Smooth muscle cell (in vitro differentiated cells): ENCODE measurements around the gene PSIP1. TPM values are rescaled to one million over a fixed set of nuclear protein-coding genes. Genes with fewer than 3 reads are reported as not detected.
"Not testable (repeated sequence)": the region's sequence is repeated elsewhere in the genome, so short reads cannot be mapped to it uniquely, and the experiment has no call there.

ENCODE experiments used
- DNase-seq: peaks from one replicate; lab custom pipeline; 2025; ENCODE audit not compliant: unreplicated experiment; lab: John Stamatoyannopoulos, UW
- H2AFZ ChIP-seq: fragments of 200-600 bp; sonication (generic); 2 replicates; pipeline ENCODE4 v1.6.0; 2016; ENCODE audit warnings: antibody characterized with exemption, low read depth, mild to moderate bottlenecking
- H3F3A ChIP-seq: fragments of 200-600 bp; sonication (generic); 2 replicates; pipeline ENCODE4 v1.6.0; 2017; ENCODE audit warnings: antibody characterized with exemption, low read depth
- H3K27ac ChIP-seq: fragments of 200-600 bp; sonication (generic); 2 replicates; pipeline ENCODE4 v1.5.1; 2016; ENCODE audit warnings: low read depth, mild to moderate bottlenecking
- H3K27me3 ChIP-seq: fragments of 200-600 bp; sonication (generic); 2 replicates; pipeline ENCODE4 v1.6.1; 2016; ENCODE audit warnings: low read depth, mild to moderate bottlenecking
- H3K36me3 ChIP-seq: fragments of 200-600 bp; sonication (generic); 2 replicates; pipeline ENCODE4 v1.5.1; 2016; ENCODE audit warnings: low read depth
- H3K4me1 ChIP-seq: fragments of 200-600 bp; sonication (generic); 2 replicates; pipeline ENCODE4 v1.5.1; 2016; ENCODE audit warnings: low read depth
- H3K4me2 ChIP-seq: fragments of 200-600 bp; sonication (generic); 2 replicates; pipeline ENCODE4 v1.6.0; 2016; ENCODE audit warnings: mild to moderate bottlenecking
- H3K4me3 ChIP-seq: fragments of 200-600 bp; sonication (generic); 2 replicates; pipeline ENCODE4 v1.5.1; 2016; ENCODE audit warnings: mild to moderate bottlenecking
- H3K79me2 ChIP-seq: fragments of 200-600 bp; sonication (generic); 2 replicates; pipeline ENCODE4 v1.6.0; 2016; ENCODE audit warnings: low read depth, mild to moderate bottlenecking
- H3K9ac ChIP-seq: fragments of 200-600 bp; sonication (generic); 2 replicates; pipeline ENCODE4 v1.6.0; 2016; ENCODE audit warnings: low read depth
- H3K9me3 ChIP-seq: fragments of 200-600 bp; sonication (generic); replicated peaks from 2 replicates; pipeline ENCODE4 v1.5.1; 2016; ENCODE audit warnings: low read depth
- H4K20me1 ChIP-seq: fragments of 200-600 bp; sonication (generic); 2 replicates; pipeline ENCODE4 v1.6.0; 2016; ENCODE audit warnings: low read depth
- WGBS: methylation state at CpG from one replicate; pipeline ENCODE4 v1.1.7; 2016; ENCODE audit warnings: low lambda C conversion rate; 5-methylcytosine and 5-hydroxymethylcytosine counted together
- polyA plus RNA-seq: library from polyadenylated mRNA; unstranded; fragments of >200 nt; fragmentation: Nextera tagmentation; extraction: Ambion mirVana; gene quantifications from 2 replicates; pipeline ENCODE4 v1.2.1, GENCODE V29; 2016
- total RNA-seq: library from RNA; depleted of rRNA; stranded (reverse); fragments of >200 nt; gene quantifications from 2 replicates; pipeline ENCODE4 v1.2.3, GENCODE V29; 2014
- TF ChIP-seq, protein P1 (sequence below): fragments of 200-600 bp; sonication (generic); IDR thresholded peaks from 2 replicates; pipeline ENCODE4 v1.5.1; 2017; ENCODE audit warnings: borderline replicate concordance, mild to moderate bottlenecking, antibody characterized with exemption; ENCODE audit not compliant: insufficient read depth, poor library complexity, severe bottlenecking

PSIP1 gene
- total and polyA plus RNA-seq, 2 experiments from 2014 or later, result 25.1 to 31.9 TPM

DNA sequence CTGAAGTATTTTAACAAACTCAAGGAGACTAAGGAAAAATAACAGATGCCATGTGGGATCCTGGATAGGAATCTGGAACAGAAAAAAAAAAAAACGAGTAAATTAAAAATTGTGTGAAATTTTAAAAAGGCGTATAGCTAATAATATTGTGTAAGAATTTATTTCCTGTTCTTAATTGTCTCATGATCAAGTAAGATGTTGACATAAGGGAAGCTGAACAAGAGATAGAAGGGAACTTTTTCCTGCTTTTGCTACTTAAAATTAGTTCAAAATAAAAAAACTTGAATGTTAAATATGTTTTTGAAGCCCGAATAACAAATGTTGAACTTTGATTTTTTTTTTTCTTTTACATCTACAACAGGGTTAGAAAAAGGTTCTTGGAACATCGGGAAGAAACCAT is 77.6 kb downstream of the PSIP1 start:
- H3K4me3 ChIP-seq, result no peak overlapping the region
- WGBS, result 95% methylated on average over 4 of the region's 4 CpGs
- H3K9me3 ChIP-seq, result no peaks in the 10 kb centered on the region
- no peak overlapping the region for H3K4me2 ChIP-seq
- H2AFZ ChIP-seq, result no peak overlapping the region
- no peak overlapping the region for H3K27ac ChIP-seq
- no peaks in the 10 kb centered on the region for H3K4me1 ChIP-seq
- H3K9ac ChIP-seq, result no peak overlapping the region
- H4K20me1 ChIP-seq, result peaks cover 93% of the 10 kb centered on the region
- DNase-seq, result no peak
- H3F3A ChIP-seq, result no peaks in the 10 kb centered on the region
- peaks cover 26% of the 10 kb centered on the region for H3K36me3 ChIP-seq
- H3K27me3 ChIP-seq, result no peaks in the 10 kb centered on the region
- TF ChIP-seq, protein P1, sequence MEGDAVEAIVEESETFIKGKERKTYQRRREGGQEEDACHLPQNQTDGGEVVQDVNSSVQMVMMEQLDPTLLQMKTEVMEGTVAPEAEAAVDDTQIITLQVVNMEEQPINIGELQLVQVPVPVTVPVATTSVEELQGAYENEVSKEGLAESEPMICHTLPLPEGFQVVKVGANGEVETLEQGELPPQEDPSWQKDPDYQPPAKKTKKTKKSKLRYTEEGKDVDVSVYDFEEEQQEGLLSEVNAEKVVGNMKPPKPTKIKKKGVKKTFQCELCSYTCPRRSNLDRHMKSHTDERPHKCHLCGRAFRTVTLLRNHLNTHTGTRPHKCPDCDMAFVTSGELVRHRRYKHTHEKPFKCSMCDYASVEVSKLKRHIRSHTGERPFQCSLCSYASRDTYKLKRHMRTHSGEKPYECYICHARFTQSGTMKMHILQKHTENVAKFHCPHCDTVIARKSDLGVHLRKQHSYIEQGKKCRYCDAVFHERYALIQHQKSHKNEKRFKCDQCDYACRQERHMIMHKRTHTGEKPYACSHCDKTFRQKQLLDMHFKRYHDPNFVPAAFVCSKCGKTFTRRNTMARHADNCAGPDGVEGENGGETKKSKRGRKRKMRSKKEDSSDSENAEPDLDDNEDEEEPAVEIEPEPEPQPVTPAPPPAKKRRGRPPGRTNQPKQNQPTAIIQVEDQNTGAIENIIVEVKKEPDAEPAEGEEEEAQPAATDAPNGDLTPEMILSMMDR, result no peak
- peaks cover 84% of the 10 kb centered on the region for H3K79me2 ChIP-seq

DNA sequence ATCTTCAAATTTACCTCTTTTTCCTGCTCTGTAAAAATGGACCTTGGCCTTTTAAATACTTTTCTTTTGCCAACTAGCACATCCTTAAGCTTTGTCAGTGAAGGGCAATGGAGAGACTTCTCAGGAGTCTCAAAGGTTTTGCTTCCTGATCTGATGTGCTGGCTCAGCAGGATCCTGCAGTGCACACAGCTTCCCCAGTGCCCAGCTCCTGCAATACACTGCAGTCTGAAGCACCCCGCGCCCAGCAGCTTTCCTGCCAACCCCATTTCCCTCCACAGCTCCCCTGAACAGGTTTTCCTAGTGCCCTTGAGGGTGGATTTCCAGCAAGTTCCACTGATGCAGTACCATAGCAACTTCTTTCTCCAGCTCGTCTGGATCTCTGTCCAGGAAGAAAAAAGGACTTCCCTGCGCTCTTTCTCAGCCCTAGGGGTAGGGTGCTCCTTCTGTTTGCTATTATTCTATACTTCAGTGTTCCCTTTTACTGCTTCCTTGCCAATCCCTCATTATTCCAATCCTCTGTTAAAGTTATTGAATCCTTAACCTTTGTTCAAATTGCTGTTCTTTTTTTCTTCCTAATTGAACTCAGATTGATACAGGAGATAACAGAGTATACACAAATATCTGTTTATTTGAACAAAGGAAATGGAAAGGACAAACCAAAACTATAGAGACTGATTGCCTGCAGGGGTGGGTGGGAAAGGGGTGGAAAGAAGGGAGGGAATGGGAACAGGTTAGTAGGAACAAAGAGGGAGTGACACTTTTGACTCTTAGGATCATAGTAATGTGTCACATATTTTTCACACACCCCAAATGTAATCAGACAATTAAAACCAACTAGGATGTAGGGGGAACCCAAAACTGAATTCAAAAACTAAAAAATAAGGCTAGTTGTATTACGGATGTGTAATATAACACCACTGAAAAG is 79.6 kb downstream of the PSIP1 start:
- Histone ChIP-seq H3K27me3 (no peaks in the 10 kb centered on the region), H3K79me2 (peaks cover 84% of the 10 kb centered on the region), H3F3A (no peaks in the 10 kb centered on the region), H3K9ac (no peak overlapping the region), H2AFZ (no peak overlapping the region), H3K4me2 (no peak overlapping the region), H3K9me3 (no peaks in the 10 kb centered on the region), H3K36me3 (peaks cover 20% of the 10 kb centered on the region), H3K27ac (no peak overlapping the region), H3K4me3 (no peak overlapping the region), H4K20me1 (peaks cover 91% of the 10 kb centered on the region), H3K4me1 (no peaks in the 10 kb centered on the region)
- no peak for DNase-seq
- 68% methylated on average over 5 of the region's 5 CpGs for WGBS
- TF ChIP-seq, protein P1, result no peak

DNA sequence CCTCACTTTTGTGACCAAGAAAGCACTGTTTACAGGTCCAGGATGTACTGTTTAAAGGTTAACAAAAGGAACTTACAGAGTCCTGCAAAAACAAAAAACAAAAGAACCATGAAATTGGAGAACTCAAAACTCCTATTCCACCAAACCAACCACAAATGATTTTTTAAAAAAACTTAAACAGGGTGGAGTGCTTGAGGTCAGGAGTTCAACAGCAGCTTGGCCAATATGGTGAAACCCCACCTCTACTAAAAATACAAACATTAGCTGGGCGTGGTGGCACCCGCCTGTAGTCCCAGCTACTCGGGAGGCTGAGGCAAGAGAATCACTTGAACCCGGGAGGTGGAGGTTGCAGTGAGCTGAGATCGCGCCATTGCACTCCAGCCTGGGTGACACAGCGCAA is 83.1 kb downstream of the PSIP1 start:
- H3K79me2 ChIP-seq, result peaks cover 95% of the 10 kb centered on the region
- not testable (repeated sequence) for H3K27me3 ChIP-seq, H3K36me3 ChIP-seq, H3K27ac ChIP-seq, DNase-seq, H3K4me3 ChIP-seq, H3K9me3 ChIP-seq, H3K9ac ChIP-seq, H3F3A ChIP-seq, H2AFZ ChIP-seq, H3K4me2 ChIP-seq
- H3K4me1 ChIP-seq, result peaks cover 11% of the 10 kb centered on the region
- WGBS, result over 99% methylated on average over 7 of the region's 7 CpGs
- peaks cover 85% of the 10 kb centered on the region for H4K20me1 ChIP-seq

DNA sequence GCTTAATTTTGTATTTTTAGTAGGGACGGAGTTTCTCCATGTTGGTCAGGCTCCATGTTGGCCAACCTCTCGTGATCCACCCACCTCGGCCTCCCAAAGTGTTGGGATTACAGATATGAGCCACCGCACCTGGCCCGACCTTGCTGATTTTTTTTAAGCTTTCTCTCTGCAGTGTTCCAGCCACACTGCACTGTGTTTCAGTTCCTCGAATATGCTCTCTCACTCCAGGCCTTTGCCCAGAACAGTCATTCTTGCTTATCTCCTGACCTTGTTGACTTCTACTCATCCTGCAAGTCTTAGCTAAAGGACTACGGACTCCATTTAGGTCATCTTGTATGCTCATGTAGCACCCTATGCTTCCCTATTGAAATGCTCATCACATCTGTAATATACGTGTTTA is 84.8 kb downstream of the PSIP1 start:
- no peaks in the 10 kb centered on the region for H3K9me3 ChIP-seq
- no peaks in the 10 kb centered on the region for H3F3A ChIP-seq
- TF ChIP-seq, protein P1, result no peak
- DNase-seq, result no peak
- no peak overlapping the region for H3K4me3 ChIP-seq
- H3K36me3 ChIP-seq, result peaks cover 3% of the 10 kb centered on the region
- peaks cover 80% of the 10 kb centered on the region for H3K79me2 ChIP-seq
- no peaks in the 10 kb centered on the region for H3K27me3 ChIP-seq
- H2AFZ ChIP-seq, result no peak overlapping the region
- no peak overlapping the region for H3K4me2 ChIP-seq
- no peak overlapping the region for H3K9ac ChIP-seq
- H3K27ac ChIP-seq, result no peak overlapping the region
- H3K4me1 ChIP-seq, result peaks cover 14% of the 10 kb centered on the region
- peaks cover 68% of the 10 kb centered on the region for H4K20me1 ChIP-seq
- WGBS, result 93% methylated on average over 8 of the region's 8 CpGs
